Prostate gland (tissue), 2 donors: ENCODE measurements around the gene RNU1-2. TPM values are rescaled to one million over a fixed set of nuclear protein-coding genes. Genes with fewer than 3 reads are reported as not detected.
"Not testable (repeated sequence)": the region's sequence is repeated elsewhere in the genome, so short reads cannot be mapped to it uniquely, and the experiment has no call there.

Experiments used
- DNase-seq: peaks from one replicate; pipeline ENCODE4 v3.0.0-alpha.2; 2019; ENCODE audit warnings: low spot score
- H3K27ac ChIP-seq, 2 donors: fragments of 200-600 bp; sonication (generic); 2 replicates each; pipeline ENCODE4 v1.5.1; 2017 to 2019
- H3K27me3 ChIP-seq: fragments of 200-600 bp; sonication (generic); replicated peaks from 2 replicates; pipeline ENCODE4 v1.5.1; 2019; ENCODE audit not compliant: insufficient read depth
- H3K36me3 ChIP-seq, 2 donors: fragments of 200-600 bp; sonication (generic); 1 replicate in 1 of 2; 2 replicates in 1 of 2; pipeline versions ENCODE4 v1.5.1 to v1.8.1; 2017 to 2019
- H3K4me1 ChIP-seq: fragments of 200-600 bp; sonication (generic); replicated peaks from 2 replicates; pipeline ENCODE4 v1.5.1; 2019
- H3K4me3 ChIP-seq, 2 donors: fragments of 200-600 bp; sonication (generic); 2 replicates each; pipeline ENCODE4 v1.5.1; 2017 to 2019
- H3K9me3 ChIP-seq: fragments of 200-600 bp; sonication (generic); 2 replicates; pipeline ENCODE4 v1.5.1; 2017
- POLR2A ChIP-seq: fragments of 450-650 bp; IDR thresholded peaks from one replicate; pipeline ENCODE4 v1.6.1; 2016; ENCODE audit warnings: antibody characterized with exemption, mild to moderate bottlenecking
- POLR2AphosphoS5 ChIP-seq: sonication (generic); formaldehyde crosslinking; IDR thresholded peaks from one replicate; pipeline ENCODE4 v1.6.1; 2017; ENCODE audit warnings: antibody characterized with exemption
- WGBS: methylation state at CpG from one replicate; pipeline ENCODE4 v1.1.5; 2018; 5-methylcytosine and 5-hydroxymethylcytosine counted together
- intact Hi-C: fragments of 100-400 bp; cut with DNase I; formaldehyde crosslinking; loops from one replicate; pipeline ENCODE4 v1.14.2; 2022
- total RNA-seq, 2 donors: library from RNA; depleted of rRNA; stranded (reverse); fragments of >200 nt; gene quantifications; one replicate each; pipeline ENCODE4 v1.1.0, GENCODE V29; 2016
- TF ChIP-seq, protein P1 (sequence below), 4 experiments: fragments of 200-600 bp in 2 of 4; fragments of 450-650 bp in 2 of 4; sonication (generic) in 2 of 4; IDR thresholded peaks; 1 replicate in 3 of 4; 2 replicates in 1 of 4; pipeline ENCODE4 v1.5.1; 2016 to 2019; ENCODE audit warnings: antibody characterized with exemption in 4 of 4, mild to moderate bottlenecking in 2 of 4, moderate library complexity in 2 of 4

Gene RNU1-2
- total RNA-seq, 2 donors from 2014 or later = under 0.01 TPM

DNA sequence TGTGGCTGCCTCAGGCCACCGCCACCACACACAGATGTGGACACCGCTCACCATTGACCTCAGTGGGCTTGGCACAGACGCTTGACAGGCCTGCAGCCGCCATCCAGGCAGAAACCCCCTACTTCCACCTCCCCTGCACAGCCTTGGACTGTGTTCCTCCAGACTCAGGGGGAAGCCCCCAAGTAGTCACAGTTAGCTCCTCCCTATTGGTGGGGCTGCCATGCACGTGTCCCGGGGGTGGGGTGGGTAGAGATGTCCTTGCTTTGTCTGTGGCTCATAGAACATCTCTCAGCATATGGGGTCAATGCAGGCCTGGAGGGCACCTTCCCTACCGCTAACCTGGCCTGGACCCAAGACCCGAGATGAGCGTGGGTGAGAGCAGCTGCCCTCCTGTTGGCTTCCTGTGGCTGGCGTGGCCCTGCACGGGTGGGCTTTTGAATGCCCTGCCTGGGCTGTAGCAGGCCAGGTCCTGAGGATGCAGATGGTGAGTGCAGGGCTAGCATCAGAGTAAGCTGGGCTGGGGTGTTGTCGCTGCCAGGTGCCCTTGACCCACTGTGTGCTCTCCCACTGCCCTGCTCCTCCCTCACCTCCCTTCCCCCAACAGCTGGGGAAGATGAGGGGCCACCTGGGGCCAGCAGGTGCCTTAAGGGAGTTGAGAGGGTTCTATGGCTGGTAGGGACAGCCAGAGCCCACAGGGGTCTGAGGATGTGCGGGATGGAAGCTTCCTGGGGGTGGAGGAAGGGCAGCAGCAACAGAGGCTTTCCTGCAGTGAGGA lies 32.1 kb downstream of the RNU1-2 start:
- WGBS = 88% methylated on average over 13 of the region's 13 CpGs

DNA sequence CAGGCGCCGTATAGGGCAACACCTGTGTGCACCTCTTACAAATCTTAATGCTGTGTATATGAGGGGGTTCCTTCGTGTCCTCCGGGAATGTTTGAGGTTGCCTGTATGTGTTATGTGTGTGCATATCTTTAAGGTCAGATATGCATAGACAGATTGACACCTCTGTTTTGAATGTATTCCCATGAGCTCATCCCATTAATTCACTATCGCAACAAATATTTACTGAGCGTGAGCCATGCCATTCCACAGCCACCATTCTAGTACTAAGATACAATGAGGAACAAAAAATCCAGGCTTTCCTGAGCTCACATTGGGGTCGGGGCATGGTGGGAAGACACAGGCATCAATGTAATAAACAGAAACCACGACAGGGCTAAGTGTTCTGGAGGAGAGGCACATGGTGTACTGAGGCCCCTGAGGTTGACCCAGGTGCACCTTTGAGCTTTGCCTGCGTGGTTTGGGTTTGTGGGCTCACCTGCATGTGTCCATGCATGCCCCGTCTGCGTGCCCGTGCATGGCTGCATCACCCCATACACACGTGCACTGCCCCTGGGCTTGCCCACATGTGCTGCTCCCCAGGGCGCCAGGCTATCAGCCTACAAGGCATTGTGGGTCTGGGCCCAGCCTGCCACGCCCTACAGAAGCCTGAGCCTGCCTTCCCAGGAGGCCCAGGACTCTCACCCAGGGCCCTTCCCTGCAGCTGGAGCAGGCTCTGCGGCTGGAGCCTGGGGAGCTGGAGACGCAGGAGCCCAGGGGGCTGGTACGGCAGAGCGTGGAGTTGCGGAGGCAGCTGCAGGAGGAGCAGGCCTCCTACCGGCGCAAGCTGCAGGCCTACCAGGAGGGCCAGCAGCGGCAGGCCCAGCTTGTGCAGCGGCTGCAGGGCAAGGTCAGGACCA lies 33.6 kb downstream of the RNU1-2 start:
- WGBS = 79% methylated on average over 24 of the region's 24 CpGs
- intact Hi-C loops = not testable (repeated sequence)

More for the DNA sequence above, 32.1 kb downstream of the RNU1-2 start:
- Histone ChIP-seq H3K4me3 (no peak overlapping the region), H3K4me1 (no peaks in the 10 kb centered on the region), H3K27me3 (no peaks in the 10 kb centered on the region), H3K9me3 (no peaks in the 10 kb centered on the region), H3K36me3 (no peaks in the 10 kb centered on the region), H3K27ac (no peak overlapping the region)
- no peak for DNase-seq
- TF ChIP-seq POLR2A (no peak), POLR2AphosphoS5 (no peak)
- TF ChIP-seq, protein P1, sequence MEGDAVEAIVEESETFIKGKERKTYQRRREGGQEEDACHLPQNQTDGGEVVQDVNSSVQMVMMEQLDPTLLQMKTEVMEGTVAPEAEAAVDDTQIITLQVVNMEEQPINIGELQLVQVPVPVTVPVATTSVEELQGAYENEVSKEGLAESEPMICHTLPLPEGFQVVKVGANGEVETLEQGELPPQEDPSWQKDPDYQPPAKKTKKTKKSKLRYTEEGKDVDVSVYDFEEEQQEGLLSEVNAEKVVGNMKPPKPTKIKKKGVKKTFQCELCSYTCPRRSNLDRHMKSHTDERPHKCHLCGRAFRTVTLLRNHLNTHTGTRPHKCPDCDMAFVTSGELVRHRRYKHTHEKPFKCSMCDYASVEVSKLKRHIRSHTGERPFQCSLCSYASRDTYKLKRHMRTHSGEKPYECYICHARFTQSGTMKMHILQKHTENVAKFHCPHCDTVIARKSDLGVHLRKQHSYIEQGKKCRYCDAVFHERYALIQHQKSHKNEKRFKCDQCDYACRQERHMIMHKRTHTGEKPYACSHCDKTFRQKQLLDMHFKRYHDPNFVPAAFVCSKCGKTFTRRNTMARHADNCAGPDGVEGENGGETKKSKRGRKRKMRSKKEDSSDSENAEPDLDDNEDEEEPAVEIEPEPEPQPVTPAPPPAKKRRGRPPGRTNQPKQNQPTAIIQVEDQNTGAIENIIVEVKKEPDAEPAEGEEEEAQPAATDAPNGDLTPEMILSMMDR (IDR thresholded peaks at IDR 0.05) = no peak
- intact Hi-C loops = no loop called here

DNA sequence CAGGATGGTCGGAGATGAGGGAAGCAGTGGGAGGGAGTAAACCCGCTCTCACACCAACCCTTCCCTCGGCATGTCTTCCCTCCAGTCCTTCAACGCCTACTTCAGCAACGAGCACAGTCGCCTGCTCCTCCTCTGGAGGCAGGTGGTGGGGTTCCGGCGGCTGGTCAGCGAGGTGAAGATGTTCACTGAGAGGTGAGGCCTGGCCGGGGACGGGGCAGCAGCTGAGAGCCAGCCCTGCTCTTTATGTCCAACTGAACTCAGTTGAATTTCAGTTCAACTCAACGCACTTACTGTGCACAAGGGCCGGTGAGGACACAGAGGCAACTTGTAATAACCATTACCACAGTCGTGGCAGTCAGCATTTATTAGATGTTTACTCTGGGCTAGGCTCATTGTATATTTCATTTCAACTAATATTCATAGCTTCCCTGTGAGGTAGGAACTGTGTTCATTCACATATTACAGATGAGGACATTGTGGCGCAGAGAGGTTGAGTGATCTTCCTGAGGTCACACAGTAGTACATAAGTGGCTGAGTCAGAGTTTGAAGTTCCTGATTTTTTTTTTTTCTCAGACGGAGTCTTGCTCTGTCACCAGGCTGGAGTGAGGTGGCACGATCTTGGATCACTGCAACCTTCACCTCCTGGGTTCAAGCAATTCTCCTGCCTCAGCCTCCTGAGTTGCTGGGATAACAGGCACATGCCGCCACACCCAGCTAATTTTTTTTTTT lies 35.6 kb downstream of the RNU1-2 start:
- H3K9me3 ChIP-seq, H3K4me1 ChIP-seq, H3K4me3 ChIP-seq, H3K27ac ChIP-seq, DNase-seq, H3K36me3 ChIP-seq, H3K27me3 ChIP-seq, intact Hi-C loops: not testable (repeated sequence)
- WGBS = 83% methylated on average over 18 of the region's 18 CpGs

More for the DNA sequence above, 33.6 kb downstream of the RNU1-2 start:
- H3K9me3 ChIP-seq, DNase-seq, H3K4me3 ChIP-seq, H3K27ac ChIP-seq, H3K36me3 ChIP-seq, H3K27me3 ChIP-seq, H3K4me1 ChIP-seq: not testable (repeated sequence)

DNA sequence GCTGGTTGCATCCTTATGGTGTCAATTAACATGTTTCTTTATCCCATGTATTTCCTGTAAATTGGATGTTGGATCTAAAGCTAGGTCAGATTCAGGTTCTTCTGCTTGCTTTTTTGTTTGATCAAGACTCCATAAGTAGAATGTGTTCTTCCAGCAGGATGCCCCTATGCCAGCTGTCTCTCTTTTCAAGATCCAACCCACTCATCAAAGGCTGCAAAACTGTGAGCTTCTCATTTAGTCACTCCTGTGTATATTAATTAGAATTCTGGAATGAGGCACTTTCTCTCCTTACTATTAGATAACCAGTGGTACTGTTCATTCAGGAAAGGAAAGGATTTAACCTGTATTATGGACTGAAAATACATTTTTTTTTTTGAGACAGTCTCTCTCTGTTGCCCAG lies 38.2 kb downstream of the RNU1-2 start:
- H3K4me1 ChIP-seq, H3K27me3 ChIP-seq, H3K9me3 ChIP-seq, H3K36me3 ChIP-seq, DNase-seq, H3K27ac ChIP-seq, intact Hi-C loops, H3K4me3 ChIP-seq: not testable (repeated sequence)

DNA sequence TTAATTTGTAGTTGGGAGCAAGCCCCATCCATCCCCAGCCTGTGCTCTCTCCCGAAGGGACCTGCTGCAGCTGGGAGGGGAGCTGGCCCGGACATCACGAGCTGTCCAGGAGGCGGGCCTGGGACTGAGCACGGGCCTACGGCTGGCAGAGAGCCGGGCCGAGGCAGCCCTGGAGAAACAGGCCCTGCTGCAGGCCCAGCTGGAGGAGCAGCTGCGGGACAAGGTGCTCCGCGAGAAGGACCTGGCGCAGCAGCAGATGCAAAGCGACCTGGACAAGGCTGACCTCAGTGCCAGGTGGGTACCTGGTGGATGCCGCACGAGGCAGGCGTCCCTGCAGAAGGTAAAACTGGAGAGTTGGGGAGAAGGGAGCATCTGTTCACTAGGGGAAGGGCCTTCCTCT lies 40.8 kb downstream of the RNU1-2 start:
- H3K4me3 ChIP-seq, H3K27me3 ChIP-seq, H3K27ac ChIP-seq, H3K4me1 ChIP-seq, H3K9me3 ChIP-seq, intact Hi-C loops, DNase-seq, H3K36me3 ChIP-seq: not testable (repeated sequence)
- WGBS = 84% methylated on average over 16 of the region's 16 CpGs

DNA sequence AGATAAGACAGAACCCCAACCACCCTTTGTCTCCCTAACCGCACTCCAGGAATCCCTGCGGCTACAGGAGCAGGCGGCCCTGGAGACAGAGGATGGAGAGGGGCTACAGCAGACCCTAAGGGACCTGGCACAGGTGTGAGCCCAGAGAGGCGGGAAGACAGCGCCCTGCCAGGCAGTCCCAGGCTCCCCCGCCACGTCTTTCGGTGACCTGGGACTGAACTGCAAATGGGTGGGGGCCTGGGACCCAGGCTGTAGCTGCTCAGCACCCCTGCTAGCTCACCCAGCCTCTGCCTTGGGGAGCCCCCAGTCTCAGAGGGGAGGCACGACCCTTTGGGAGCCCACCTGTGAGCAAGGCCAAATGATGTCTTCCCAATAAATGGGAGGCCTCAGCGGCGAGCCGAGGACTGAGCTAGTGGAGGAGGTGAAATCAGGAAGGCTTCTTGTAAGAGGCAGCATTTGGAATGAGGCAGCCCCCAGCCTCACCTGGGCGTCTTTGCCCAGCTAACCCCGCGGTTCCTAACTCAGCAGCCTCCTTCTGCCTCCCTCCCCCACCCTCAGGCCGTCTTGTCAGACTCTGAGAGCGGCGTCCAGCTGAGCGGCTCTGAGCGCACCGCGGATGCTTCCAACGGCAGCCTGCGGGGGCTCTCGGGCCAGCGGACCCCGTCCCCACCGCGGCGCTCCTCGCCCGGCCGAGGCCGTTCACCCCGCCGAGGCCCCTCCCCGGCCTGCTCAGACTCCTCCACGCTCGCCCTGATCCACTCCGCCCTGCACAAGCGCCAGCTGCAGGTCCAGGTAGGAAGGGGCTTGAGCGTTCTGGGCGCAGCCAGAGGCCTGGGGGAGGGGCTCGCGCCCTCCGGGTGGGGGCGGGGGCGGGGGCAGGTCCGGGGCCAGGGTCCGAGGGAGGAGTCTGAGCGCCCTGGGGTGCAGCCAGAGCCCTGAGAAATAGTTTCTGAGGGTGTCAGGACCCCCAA lies 42.9 kb downstream of the RNU1-2 start:
- Histone ChIP-seq H3K4me1 (no peaks in the 10 kb centered on the region), H3K27ac (no peak overlapping the region), H3K27me3 (no peaks in the 10 kb centered on the region), H3K36me3 (no peaks in the 10 kb centered on the region), H3K9me3 (no peaks in the 10 kb centered on the region), H3K4me3 (no peak overlapping the region)
- no peak for DNase-seq
- TF ChIP-seq, protein P1 (IDR thresholded peaks at IDR 0.05) = no peak
- no peak for TF ChIP-seq POLR2AphosphoS5
- TF ChIP-seq POLR2A = no peak
- intact Hi-C loops = no loop called here
- 64% methylated on average over 51 of the region's 51 CpGs for WGBS

DNA sequence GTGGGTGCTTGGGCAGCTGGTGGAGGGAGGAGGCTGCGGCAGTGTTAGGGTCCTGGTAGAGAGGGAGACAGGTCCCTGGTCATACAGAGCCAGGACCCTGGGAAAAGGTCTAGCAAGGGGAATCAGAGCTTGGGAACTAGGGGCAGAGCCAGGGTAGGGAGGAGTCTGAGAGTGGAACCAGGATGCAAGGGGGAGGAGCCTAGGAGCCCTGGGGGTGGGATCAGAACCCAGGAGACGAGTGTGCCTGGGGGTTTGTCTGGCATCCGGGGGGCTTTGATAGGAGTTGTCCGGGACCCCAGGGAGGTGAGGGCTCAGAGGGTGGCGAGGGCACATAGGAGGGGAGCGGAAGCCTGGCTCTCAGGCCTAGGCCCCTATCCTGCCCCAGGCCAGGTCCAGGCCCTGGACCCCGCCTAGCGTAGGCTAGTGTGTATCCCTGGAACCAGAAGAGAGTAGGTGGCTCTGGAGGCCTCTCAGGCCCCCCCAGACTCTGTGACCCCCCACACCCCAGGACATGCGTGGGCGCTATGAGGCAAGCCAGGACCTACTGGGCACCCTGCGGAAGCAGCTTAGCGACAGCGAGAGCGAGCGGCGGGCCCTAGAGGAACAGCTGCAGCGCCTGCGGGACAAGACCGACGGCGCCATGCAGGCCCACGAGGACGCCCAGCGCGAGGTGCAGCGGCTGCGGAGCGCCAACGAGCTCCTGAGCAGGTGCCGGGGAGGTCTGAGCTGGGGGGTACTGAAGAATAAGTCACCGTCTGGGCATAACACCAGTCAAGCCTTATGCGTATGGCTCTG lies 43.8 kb downstream of the RNU1-2 start:
- H3K27ac ChIP-seq, H3K27me3 ChIP-seq, H3K9me3 ChIP-seq, intact Hi-C loops, H3K4me1 ChIP-seq, DNase-seq, H3K4me3 ChIP-seq, H3K36me3 ChIP-seq: not testable (repeated sequence)
- 94% methylated on average over 32 of the region's 32 CpGs for WGBS
